ENCODE results near the gene RTL1. TPM values are rescaled to one million over a fixed set of nuclear protein-coding genes. Genes with fewer than 3 reads are reported as not detected.

Gene RTL1
- total and polyA plus RNA-seq, 2 of the 13 experiments (the other 11 are each of a cell fraction or from before 2014, with no cell fraction given): not detected

GRCh38 chr14:100850841-100851585 is 52.5 kb downstream of the RTL1 start (continued):
- TF ChIP-seq NFRKB (IDR thresholded peaks at IDR 0.05): no peak
- TF ChIP-seq DMTF1 (CRISPR knock-in tag; IDR thresholded peaks at IDR 0.05): no peak
- no peak for TF ChIP-seq ZNF253 (CRISPR knock-in tag; IDR thresholded peaks at IDR 0.05; ENCODE audit: borderline replicate concordance)
- no peak for TF ChIP-seq ZNF558 (CRISPR knock-in tag; IDR thresholded peaks at IDR 0.05; ENCODE audit: borderline replicate concordance)
- TF ChIP-seq THAP11 (CRISPR knock-in tag; IDR thresholded peaks at IDR 0.05): 0 out of 2 replicates have a peak, but pooled peaks have one; percentile 34
- no peak for TF ChIP-seq RFX1 (IDR thresholded peaks at IDR 0.05)
- TF ChIP-seq CBX5 (CRISPR knock-in tag; IDR thresholded peaks at IDR 0.05; ENCODE audit: borderline replicate concordance): peak; percentile 69; the same call in 1 of the 2 replicates
- peak; percentile 37; the same call in 1 of the 2 replicates for TF ChIP-seq MAX (IDR thresholded peaks at IDR 0.05)
- TF ChIP-seq KAT2B (IDR thresholded peaks at IDR 0.05; ENCODE audit: borderline replicate concordance, low read depth, low read length): no peak
- TF ChIP-seq KDM4B (CRISPR knock-in tag; IDR thresholded peaks at IDR 0.05): no peak
- no peak for TF ChIP-seq HMGXB4 (CRISPR knock-in tag; IDR thresholded peaks at IDR 0.05; ENCODE audit: borderline replicate concordance in 1 of 2, low read depth in 1 of 2)
- peak; percentile 80 for TF ChIP-seq HIC2 (CRISPR knock-in tag; IDR thresholded peaks at IDR 0.05; ENCODE audit: low read depth)
- TF ChIP-seq ZNF75D (CRISPR knock-in tag; IDR thresholded peaks at IDR 0.05; ENCODE audit: borderline replicate concordance): no peak
- no peak for TF ChIP-seq STAT5B (CRISPR knock-in tag; IDR thresholded peaks at IDR 0.05)
- TF ChIP-seq MAFF (IDR thresholded peaks at IDR 0.05; ENCODE audit: low read depth, low read length): no peak
- TF ChIP-seq SRY (CRISPR knock-in tag; IDR thresholded peaks at IDR 0.05): no peak
- no peak for TF ChIP-seq ZNF703 (CRISPR knock-in tag; IDR thresholded peaks at IDR 0.05; ENCODE audit: borderline replicate concordance)
- no peak for TF ChIP-seq ZNF326 (CRISPR knock-in tag; IDR thresholded peaks at IDR 0.05; ENCODE audit: borderline replicate concordance)
- no peak for TF ChIP-seq ELF3 (CRISPR knock-in tag; IDR thresholded peaks at IDR 0.05)
- TF ChIP-seq ZFX (CRISPR knock-in tag; IDR thresholded peaks at IDR 0.05; ENCODE audit: low read depth): peak; percentile 25; the same call in 1 of the 2 replicates
- no peak for TF ChIP-seq HNRNPUL1 (IDR thresholded peaks at IDR 0.05; ENCODE audit: low read depth, low read length)
- no peak for TF ChIP-seq ARNT (IDR thresholded peaks at IDR 0.05)
- no peak for TF ChIP-seq PRMT3 (CRISPR knock-in tag; IDR thresholded peaks at IDR 0.05; ENCODE audit: borderline replicate concordance, low read depth)
- TF ChIP-seq DNMT1 (CRISPR knock-in tag; IDR thresholded peaks at IDR 0.05): no peak
- TF ChIP-seq CHD4 (IDR thresholded peaks at IDR 0.05; ENCODE audit: borderline replicate concordance, low read length): peak; percentile 58; the same call in 1 of the 2 replicates
- TF ChIP-seq ZNF556 (CRISPR knock-in tag; IDR thresholded peaks at IDR 0.05; ENCODE audit: borderline replicate concordance): no peak
